ENCODE data around the gene USP4.
A peak's percentile ranks its signal among the peaks of the same experiment; 100 is the strongest.

Gene USP4

GRCh38 chr3:49296781-49297411, 43.0 kb downstream of the USP4 start:
- DNase-seq: no peak

GRCh38 chr3:49295489-49296058, 44.3 kb downstream of the USP4 start:
- DNase-seq: peak in 5 of 56 donors; percentile 0 to 31 (median 9)

- no peak for DNase-seq
Measured at GRCh38 chr3:49294343-49294742, 45.5 kb downstream of the USP4 start.

GRCh38 chr3:49283997-49284396, 55.9 kb downstream of the USP4 start:
- no peak for DNase-seq

- DNase-seq: no peak
Measured at GRCh38 chr3:49279376-49279775, 60.5 kb downstream of the USP4 start.

GRCh38 chr3:49278548-49278947, 61.3 kb downstream of the USP4 start:
- no peak for DNase-seq

- no peak for DNase-seq
Measured at GRCh38 chr3:49277383-49277775, 62.5 kb downstream of the USP4 start.

GRCh38 chr3:49276475-49277382, 63.1 kb downstream of the USP4 start, which contains the start of gene C3orf62:
Gene C3orf62 (minus strand): TSS chr3:49277232. CDS start chr3:49276872, 360 bp downstream.
- peak in 55 of 56 donors; percentile 14 to 89 (median 69) for DNase-seq

- DNase-seq: no peak
Measured at GRCh38 chr3:49273825-49274532, 65.9 kb downstream of the USP4 start.

- no peak for DNase-seq
Measured at GRCh38 chr3:49271047-49271446, 68.8 kb downstream of the USP4 start.

GRCh38 chr3:49270156-49270500, 69.7 kb downstream of the USP4 start:
- no peak for DNase-seq

- no peak for DNase-seq
Measured at GRCh38 chr3:49269443-49270155, 70.3 kb downstream of the USP4 start.

GRCh38 chr3:49266410-49267095, 73.3 kb downstream of the USP4 start:
- peak in 2 of 56 donors; percentile 26 to 34 for DNase-seq

GRCh38 chr3:49265661-49266386, 74.0 kb downstream of the USP4 start:
- DNase-seq: no peak

- no peak for DNase-seq
Measured at GRCh38 chr3:49263159-49263889, 76.5 kb downstream of the USP4 start.

GRCh38 chr3:49260806-49261324, 79.0 kb downstream of the USP4 start:
- no peak for DNase-seq

- no peak for DNase-seq
Measured at GRCh38 chr3:49257187-49257586, 82.7 kb downstream of the USP4 start.

GRCh38 chr3:49255718-49256511, 83.9 kb downstream of the USP4 start:
- no peak for DNase-seq

Data from nucleus accumbens (tissue), 56 donors.